A673 (cell line): ENCODE data around the gene SHISA9.

Experiments used
- CTCF ChIP-seq: fragments of 300-800, 200-600 bp; sonication (generic); conservative IDR thresholded peaks from 2 replicates; pipeline ENCODE4 v1.5.1; 2017; ENCODE audit warnings: low read depth, mild to moderate bottlenecking, antibody characterized with exemption, low read length, moderate library complexity, mixed read lengths
- EZH2 ChIP-seq: fragments of 200-600 bp; sonication (generic); IDR thresholded peaks from 2 replicates; pipeline ENCODE4 v1.6.1; 2017; ENCODE audit warnings: borderline replicate concordance, low read depth, mild to moderate bottlenecking, mixed read lengths, antibody characterized with exemption, low read length; ENCODE audit not compliant: poor library complexity, severe bottlenecking

- TF ChIP-seq CTCF = no peak
- TF ChIP-seq EZH2 = no peak
Observed at GRCh38 chr16:13289515-13289914, 388.1 kb downstream of the SHISA9 start.
